ENCODE measurements around the gene CATSPERD. TPM values are rescaled to one million over a fixed set of nuclear protein-coding genes. Genes with fewer than 3 reads are reported as not detected.

The CATSPERD gene
- total and polyA plus RNA-seq, 2 of the 4 experiments (the other 2 are of a cell fraction): not detected

DNA sequence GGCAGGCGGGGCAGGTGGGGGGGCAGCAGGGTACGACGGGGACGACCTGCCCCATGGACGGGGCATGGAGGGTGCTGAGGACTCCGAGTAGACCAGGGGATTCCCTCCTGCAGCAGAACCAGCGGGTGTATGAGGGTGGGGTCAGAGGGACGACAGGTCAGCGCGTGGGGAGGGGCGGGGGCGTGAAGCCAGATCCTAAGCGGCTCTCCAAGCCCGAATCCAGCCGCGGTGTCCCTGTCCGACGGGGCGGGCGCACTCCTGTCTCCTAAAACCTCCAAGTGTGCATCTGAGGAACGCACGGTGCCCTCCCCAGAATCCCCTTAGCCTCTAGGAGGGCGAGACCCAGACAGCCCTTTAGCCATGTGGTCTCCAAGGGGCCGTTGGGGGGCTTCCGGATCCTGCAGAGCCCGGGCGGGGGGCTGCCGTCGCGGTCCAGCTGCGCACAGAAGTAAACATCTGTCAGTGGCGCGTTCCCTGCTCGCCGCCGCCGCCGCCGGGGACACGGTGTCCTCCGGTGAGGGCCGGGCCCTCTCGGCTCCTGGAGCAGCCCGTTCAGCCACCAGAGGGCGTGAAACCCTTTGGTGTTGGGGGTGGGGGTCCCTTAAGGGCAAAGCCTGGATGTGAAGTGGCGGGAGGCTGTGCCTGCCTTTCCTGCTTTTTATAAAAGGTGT, 85.2 kb downstream of the CATSPERD start:
- Histone ChIP-seq H2AK5ac (ENCODE audit: low read depth, low read length) (no peak overlapping the region), H2AFZ (replicated peaks; ENCODE audit: low read length, poor library complexity) (peak overlapping the region; percentile 73), H3K27me3 (ENCODE audit: control insufficient read depth, insufficient read depth, low read length) (peaks cover 24% of the 10 kb centered on the region), H4K20me1 (ENCODE audit: insufficient read depth, low read length) (no peaks in the 10 kb centered on the region), H3K4ac (ENCODE audit: low read depth, low read length) (no peak overlapping the region), H3K23ac (ENCODE audit: low read depth, low read length) (no peak overlapping the region), H3K9ac (ENCODE audit: low read depth, low read length) (no peak overlapping the region), H3K14ac (replicated peaks; ENCODE audit: low read depth, low read length) (no peak overlapping the region), H2BK15ac (ENCODE audit: low read depth, low read length) (no peak overlapping the region), H3K9me3 (ENCODE audit: control insufficient read depth, insufficient read depth, low read length) (no peaks in the 10 kb centered on the region), H3K27ac (ENCODE audit: insufficient read depth, low read length) (no peak overlapping the region), H3K18ac (ENCODE audit: low read depth, low read length) (no peak overlapping the region), H3K36me3 (ENCODE audit: control insufficient read depth, insufficient read depth, low read length) (no peaks in the 10 kb centered on the region), H2BK20ac (ENCODE audit: low read depth, low read length) (no peak overlapping the region), H3K9me1 (ENCODE audit: insufficient read depth, low read length) (no peaks in the 10 kb centered on the region), H2AK9ac (replicated peaks; ENCODE audit: low read depth, low read length, poor library complexity) (peak overlapping the region; percentile 72), H4K5ac (ENCODE audit: low read depth, low read length) (no peak overlapping the region), H3K4me2 (ENCODE audit: low read depth, low read length) (peak overlapping the region; percentile 10), H2BK5ac (ENCODE audit: low read depth, low read length, poor library complexity, severe bottlenecking) (no peak overlapping the region), H3K4me1 (ENCODE audit: control insufficient read depth, insufficient read depth, low read length) (peaks cover 3% of the 10 kb centered on the region; the same call in 1 of the 2 replicates), H4K91ac (ENCODE audit: insufficient read depth, low read depth, low read length) (no peak overlapping the region), H3K56ac (ENCODE audit: extremely low read depth, insufficient read depth, low read length) (no peak overlapping the region), H2BK120ac (ENCODE audit: low read depth, low read length) (no peak overlapping the region; the same call in 1 of the 2 replicates), H3K4me3 (ENCODE audit: insufficient read depth, low read depth, low read length) (peak overlapping the region; percentile 10), H3K79me1 (ENCODE audit: low read depth in 1 of 2, low read length in 2 of 2) (no peaks in the 10 kb centered on the region), H4K8ac (ENCODE audit: low read depth in 2 of 2, low read length in 2 of 2) (no peak overlapping the region)
- CTCF ChIA-PET: interaction anchor here (1.4 kb wide), 1 partner anchor 85 kb away, joined by 4 read pairs; no protein-coding TSS in a partner anchor
- in situ Hi-C loops (cut with MboI; ENCODE audit: low sequenced_read_pairs) (loop anchor here (10.0 kb wide), 1 partner anchor 219 kb away; no protein-coding TSS in a partner anchor), intact Hi-C loops (cut with micrococcal nuclease) (loop anchor here (10.0 kb wide), 1 partner anchor 159 kb away; no protein-coding TSS in a partner anchor), dilution Hi-C loops (cut with HindIII; ENCODE audit: low sequenced_read_pairs, unreplicated experiment) (no loop called here)
- BruUV-seq (replicated peaks): no TSS peak
- WGBS, 2 experiments (ENCODE audit: extremely low coverage in 2 of 2, insufficient read length in 1 of 2): 6% methylated on average over 7 of the region's 46 CpGs; no CpG with 5 or more reads in 1 of the 2 experiments
- peak; percentile 24 for DNase-seq
- peak; percentile 36 for ATAC-seq (ENCODE audit: low read depth)
- POLR2A ChIA-PET (ENCODE audit: unreplicated experiment): no interaction called here
- TF ChIP-seq, protein P1, sequence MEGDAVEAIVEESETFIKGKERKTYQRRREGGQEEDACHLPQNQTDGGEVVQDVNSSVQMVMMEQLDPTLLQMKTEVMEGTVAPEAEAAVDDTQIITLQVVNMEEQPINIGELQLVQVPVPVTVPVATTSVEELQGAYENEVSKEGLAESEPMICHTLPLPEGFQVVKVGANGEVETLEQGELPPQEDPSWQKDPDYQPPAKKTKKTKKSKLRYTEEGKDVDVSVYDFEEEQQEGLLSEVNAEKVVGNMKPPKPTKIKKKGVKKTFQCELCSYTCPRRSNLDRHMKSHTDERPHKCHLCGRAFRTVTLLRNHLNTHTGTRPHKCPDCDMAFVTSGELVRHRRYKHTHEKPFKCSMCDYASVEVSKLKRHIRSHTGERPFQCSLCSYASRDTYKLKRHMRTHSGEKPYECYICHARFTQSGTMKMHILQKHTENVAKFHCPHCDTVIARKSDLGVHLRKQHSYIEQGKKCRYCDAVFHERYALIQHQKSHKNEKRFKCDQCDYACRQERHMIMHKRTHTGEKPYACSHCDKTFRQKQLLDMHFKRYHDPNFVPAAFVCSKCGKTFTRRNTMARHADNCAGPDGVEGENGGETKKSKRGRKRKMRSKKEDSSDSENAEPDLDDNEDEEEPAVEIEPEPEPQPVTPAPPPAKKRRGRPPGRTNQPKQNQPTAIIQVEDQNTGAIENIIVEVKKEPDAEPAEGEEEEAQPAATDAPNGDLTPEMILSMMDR (conservative IDR thresholded peaks at IDR 0.05; ENCODE audit: low read depth, low read length): peak; percentile 71
- TF ChIP-seq RFX5 (IDR thresholded peaks at IDR 0.05; ENCODE audit: low read depth, low read length) (no peak), CEBPB (IDR thresholded peaks at IDR 0.05; ENCODE audit: low read depth, low read length) (no peak), BHLHE40 (IDR thresholded peaks at IDR 0.05; ENCODE audit: low read depth, low read length) (no peak), RCOR1 (IDR thresholded peaks at IDR 0.05; ENCODE audit: insufficient replicate concordance, low read length) (no peak), FOS (IDR thresholded peaks at IDR 0.05; ENCODE audit: low read depth, low read length) (no peak), SMC3 (IDR thresholded peaks at IDR 0.05; ENCODE audit: low read depth, low read length) (peak; percentile 76), CHD1 (IDR thresholded peaks at IDR 0.05; ENCODE audit: low read depth, low read length) (no peak), MXI1 (IDR thresholded peaks at IDR 0.05; ENCODE audit: borderline replicate concordance, low read depth, low read length) (no peak), RAD21 (IDR thresholded peaks at IDR 0.05; ENCODE audit: low read length) (peak; percentile 61), MAFK (IDR thresholded peaks at IDR 0.05; ENCODE audit: low read depth, low read length) (no peak), NFE2L2 (IDR thresholded peaks at IDR 0.05; ENCODE audit: low read depth, low read length) (no peak)
- TF ChIP-seq, protein P2, sequence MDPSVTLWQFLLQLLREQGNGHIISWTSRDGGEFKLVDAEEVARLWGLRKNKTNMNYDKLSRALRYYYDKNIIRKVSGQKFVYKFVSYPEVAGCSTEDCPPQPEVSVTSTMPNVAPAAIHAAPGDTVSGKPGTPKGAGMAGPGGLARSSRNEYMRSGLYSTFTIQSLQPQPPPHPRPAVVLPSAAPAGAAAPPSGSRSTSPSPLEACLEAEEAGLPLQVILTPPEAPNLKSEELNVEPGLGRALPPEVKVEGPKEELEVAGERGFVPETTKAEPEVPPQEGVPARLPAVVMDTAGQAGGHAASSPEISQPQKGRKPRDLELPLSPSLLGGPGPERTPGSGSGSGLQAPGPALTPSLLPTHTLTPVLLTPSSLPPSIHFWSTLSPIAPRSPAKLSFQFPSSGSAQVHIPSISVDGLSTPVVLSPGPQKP (IDR thresholded peaks at IDR 0.05; ENCODE audit: borderline replicate concordance, low read depth, low read length): no peak
- TF ChIP-seq, protein P3, sequence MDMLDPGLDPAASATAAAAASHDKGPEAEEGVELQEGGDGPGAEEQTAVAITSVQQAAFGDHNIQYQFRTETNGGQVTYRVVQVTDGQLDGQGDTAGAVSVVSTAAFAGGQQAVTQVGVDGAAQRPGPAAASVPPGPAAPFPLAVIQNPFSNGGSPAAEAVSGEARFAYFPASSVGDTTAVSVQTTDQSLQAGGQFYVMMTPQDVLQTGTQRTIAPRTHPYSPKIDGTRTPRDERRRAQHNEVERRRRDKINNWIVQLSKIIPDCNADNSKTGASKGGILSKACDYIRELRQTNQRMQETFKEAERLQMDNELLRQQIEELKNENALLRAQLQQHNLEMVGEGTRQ (IDR thresholded peaks at IDR 0.05; ENCODE audit: low read depth, low read length): no peak
